Keratinocyte (primary cell): ENCODE measurements around the gene ROR2.

Experiments used
- EZH2 ChIP-seq: IDR thresholded peaks from one replicate; pipeline ENCODE4 v1.6.1; 2012; ENCODE audit warnings: inconsistent platforms, mild to moderate bottlenecking, low read length, moderate library complexity
- TF ChIP-seq, protein P1 (sequence below), 3 experiments: IDR thresholded peaks in 1 of 3; conservative IDR thresholded peaks in 1 of 3; optimal IDR thresholded peaks in 1 of 3; 2 replicates in 2 of 3; 3 replicates in 1 of 3; pipeline versions ENCODE3 to v1.5.1; 2011; ENCODE audit warnings: low read length in 3 of 3, mild to moderate bottlenecking in 3 of 3, moderate library complexity in 2 of 3, control low read depth in 1 of 3, inconsistent platforms in 1 of 3; ENCODE audit not compliant: insufficient read depth in 2 of 3; ENCODE audit errors: extremely low read depth in 1 of 3

DNA sequence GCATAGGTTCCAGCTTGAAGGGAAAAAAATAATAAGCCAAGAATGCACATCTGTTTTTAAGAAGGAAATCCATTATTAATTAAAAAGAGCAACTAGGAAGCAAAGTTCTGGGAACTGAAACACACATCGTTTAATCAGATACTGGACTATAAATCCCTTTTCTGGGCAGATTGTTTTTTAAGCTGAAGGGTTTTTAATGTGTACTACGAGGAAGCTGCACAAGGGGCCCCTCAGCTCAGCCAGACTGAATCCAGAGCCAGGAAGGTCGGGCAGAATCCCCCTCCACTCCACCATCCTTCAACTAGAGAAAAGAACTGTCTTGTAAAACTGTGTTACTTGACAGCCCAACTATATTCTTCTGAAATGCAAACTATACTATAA, 49.2 kb downstream of the ROR2 start:
- TF ChIP-seq, protein P1, sequence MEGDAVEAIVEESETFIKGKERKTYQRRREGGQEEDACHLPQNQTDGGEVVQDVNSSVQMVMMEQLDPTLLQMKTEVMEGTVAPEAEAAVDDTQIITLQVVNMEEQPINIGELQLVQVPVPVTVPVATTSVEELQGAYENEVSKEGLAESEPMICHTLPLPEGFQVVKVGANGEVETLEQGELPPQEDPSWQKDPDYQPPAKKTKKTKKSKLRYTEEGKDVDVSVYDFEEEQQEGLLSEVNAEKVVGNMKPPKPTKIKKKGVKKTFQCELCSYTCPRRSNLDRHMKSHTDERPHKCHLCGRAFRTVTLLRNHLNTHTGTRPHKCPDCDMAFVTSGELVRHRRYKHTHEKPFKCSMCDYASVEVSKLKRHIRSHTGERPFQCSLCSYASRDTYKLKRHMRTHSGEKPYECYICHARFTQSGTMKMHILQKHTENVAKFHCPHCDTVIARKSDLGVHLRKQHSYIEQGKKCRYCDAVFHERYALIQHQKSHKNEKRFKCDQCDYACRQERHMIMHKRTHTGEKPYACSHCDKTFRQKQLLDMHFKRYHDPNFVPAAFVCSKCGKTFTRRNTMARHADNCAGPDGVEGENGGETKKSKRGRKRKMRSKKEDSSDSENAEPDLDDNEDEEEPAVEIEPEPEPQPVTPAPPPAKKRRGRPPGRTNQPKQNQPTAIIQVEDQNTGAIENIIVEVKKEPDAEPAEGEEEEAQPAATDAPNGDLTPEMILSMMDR (optimal IDR thresholded peaks at IDR 0.05 in 1 of 3, IDR thresholded peaks at IDR 0.05 in 1 of 3, conservative IDR thresholded peaks at IDR 0.05 in 1 of 3; ENCODE audit: extremely low read depth in 1 of 3, insufficient read depth in 2 of 3, low read length in 3 of 3) = no peak
- no peak for TF ChIP-seq EZH2
